GM12872 (cell line): ENCODE measurements around the gene PIK3CB.

Experiments
- CTCF ChIP-seq: IDR thresholded peaks from 3 replicates; pipeline ENCODE4 v1.5.1; 2011; ENCODE audit warnings: low read depth, mild to moderate bottlenecking, low read length, moderate library complexity; ENCODE audit not compliant: insufficient read depth

Gene PIK3CB

GRCh38 chr3:138691351-138691750 lies 143.4 kb downstream of the PIK3CB start:
- no peak for TF ChIP-seq CTCF

GRCh38 chr3:138690036-138690435 lies 144.7 kb downstream of the PIK3CB start:
- TF ChIP-seq CTCF: no peak

GRCh38 chr3:138688871-138689299 lies 145.8 kb downstream of the PIK3CB start:
- no peak for TF ChIP-seq CTCF

GRCh38 chr3:138687236-138687635 lies 147.5 kb downstream of the PIK3CB start:
- TF ChIP-seq CTCF: no peak

- no peak for TF ChIP-seq CTCF
These were observed 147.9 kb downstream of the PIK3CB start for GRCh38 chr3:138686771-138687221.

GRCh38 chr3:138684396-138684795 lies 150.3 kb downstream of the PIK3CB start:
- no peak for TF ChIP-seq CTCF

- TF ChIP-seq CTCF: no peak
These were observed 152.1 kb downstream of the PIK3CB start for GRCh38 chr3:138682648-138683047.
